GM21447 (cell line): ENCODE measurements around the gene RPL13A.

ENCODE experiments used
- ATAC-seq: cut with Tn5 transposase; IDR thresholded peaks from one replicate; pipeline ENCODE4 v1.9.1; 2021; ENCODE audit not compliant: unreplicated experiment

Gene RPL13A

DNA sequence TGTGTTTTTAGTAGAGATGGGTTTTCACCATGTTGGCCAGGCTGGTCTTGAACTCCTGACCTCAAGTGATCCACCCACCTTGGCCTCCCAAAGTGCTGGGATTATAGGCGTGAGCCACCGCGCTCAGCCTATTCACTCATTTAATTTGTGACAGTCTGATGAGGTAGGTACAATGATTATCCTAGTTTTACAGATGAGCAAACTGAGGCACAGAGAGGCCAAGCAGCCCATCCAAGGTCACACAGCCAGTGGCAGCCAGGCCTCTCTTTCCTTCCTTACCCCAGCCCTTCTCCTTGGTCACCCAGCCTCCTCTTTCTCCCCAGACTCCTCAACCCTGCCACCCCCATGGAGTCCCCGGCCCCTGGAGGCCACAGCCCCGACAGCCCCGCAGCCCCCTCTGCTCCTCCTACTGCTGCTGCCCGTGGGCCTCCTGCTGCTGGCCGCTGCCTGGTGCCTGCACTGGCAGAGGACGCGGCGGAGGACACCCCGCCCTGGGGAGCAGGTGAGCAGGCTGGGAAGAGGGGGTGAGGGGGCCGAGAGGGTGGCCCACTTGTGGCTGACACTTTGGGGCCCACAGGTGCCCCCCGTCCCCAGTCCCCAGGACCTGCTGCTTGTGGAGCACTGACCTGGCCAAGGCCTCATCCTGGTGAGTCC is 7.3 kb upstream of the RPL13A start:
- ATAC-seq, result no peak

- ATAC-seq, result no peak
Measured at GRCh38 chr19:49481020-49481683, 6.3 kb upstream of the RPL13A start.

DNA sequence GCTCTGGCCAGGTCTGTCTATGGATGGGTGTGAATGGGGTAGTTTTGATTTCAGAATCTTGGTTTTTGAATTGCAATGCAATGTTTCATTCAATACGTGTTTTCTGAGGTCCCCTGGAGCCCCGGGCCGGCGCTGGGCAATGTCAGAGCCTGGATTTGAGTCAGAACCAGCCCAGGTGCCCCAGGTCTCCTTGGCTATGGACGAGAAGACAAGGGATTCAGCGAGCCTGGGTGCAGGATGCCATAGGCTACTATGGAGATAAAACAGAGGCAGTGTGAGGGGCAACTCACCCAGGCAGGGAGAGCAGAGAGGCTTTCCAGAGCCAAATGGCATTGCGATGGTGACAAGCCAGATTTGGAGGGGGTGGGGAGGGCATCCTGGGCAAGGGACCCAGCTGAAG is 1.2 kb upstream of the RPL13A start:
- ATAC-seq, result no peak

GRCh38 chr19:49486710-49487276 is 615 bp upstream of the RPL13A start:
- ATAC-seq, result no peak

GRCh38 chr19:49488046-49488862 is 846 bp downstream of the RPL13A start:
- no peak for ATAC-seq

DNA sequence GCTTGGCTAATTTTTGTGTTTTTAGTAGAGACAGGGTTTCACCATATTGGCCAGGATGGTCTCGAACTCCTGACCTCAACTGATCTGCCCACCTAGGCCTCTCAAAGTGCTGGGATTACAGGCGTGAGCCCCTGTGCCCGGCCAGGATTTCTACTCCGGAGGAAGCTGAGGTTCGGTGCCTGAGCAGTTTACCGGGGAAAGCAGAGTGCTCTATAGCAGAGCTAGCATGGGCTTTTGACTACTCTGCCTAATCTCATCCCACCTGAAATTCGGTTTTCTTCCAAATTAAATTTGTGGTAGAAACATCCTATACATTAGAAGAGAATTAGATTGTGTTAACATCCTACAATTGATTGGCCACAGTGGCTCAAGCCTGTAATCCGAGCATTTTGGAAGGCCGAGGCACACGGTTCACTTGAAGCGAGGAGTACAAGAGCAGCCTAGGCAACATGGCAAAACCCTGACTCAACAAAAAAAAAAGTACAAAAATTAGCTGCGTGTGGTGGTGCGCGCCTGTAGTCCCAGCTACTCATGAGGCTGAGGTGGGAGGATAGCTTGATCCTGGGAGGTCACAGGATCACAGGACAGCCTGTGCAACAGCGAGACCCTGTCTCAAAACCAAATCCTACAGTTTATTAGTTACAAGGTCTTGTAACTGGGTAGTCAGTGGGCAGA is 1.6 kb downstream of the RPL13A start:
- no peak for ATAC-seq

- ATAC-seq, result no peak
Measured at GRCh38 chr19:49489601-49490167, 2.3 kb downstream of the RPL13A start.

DNA sequence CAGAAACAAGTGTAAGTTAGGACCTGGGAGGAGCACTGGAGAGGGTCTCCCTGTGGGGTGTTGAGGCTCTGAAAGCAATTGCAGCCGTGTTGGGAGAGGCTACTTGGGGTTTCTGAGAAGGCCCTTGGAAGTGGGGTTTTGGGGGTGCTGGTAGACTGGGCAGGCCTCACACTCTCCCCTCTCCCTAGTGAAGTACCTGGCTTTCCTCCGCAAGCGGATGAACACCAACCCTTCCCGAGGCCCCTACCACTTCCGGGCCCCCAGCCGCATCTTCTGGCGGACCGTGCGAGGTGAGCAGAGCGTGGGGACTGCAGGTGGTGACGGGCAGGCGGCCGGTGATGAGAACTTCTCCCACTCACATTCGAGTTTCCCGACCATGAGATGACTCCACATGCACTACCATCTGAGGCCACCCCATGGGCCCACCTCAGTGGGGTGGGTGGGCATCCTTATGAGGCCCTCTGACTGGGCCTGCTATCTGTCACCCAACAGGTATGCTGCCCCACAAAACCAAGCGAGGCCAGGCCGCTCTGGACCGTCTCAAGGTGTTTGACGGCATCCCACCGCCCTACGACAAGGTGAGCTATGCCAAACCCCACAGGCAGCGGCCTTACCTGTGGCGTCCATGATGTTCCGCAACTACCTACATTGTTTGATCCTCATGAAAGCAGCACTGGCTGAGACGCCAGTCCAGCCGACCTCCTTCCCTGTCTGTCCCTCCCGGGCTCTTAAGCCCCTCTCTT is 3.0 kb downstream of the RPL13A start:
- ATAC-seq, result no peak

DNA sequence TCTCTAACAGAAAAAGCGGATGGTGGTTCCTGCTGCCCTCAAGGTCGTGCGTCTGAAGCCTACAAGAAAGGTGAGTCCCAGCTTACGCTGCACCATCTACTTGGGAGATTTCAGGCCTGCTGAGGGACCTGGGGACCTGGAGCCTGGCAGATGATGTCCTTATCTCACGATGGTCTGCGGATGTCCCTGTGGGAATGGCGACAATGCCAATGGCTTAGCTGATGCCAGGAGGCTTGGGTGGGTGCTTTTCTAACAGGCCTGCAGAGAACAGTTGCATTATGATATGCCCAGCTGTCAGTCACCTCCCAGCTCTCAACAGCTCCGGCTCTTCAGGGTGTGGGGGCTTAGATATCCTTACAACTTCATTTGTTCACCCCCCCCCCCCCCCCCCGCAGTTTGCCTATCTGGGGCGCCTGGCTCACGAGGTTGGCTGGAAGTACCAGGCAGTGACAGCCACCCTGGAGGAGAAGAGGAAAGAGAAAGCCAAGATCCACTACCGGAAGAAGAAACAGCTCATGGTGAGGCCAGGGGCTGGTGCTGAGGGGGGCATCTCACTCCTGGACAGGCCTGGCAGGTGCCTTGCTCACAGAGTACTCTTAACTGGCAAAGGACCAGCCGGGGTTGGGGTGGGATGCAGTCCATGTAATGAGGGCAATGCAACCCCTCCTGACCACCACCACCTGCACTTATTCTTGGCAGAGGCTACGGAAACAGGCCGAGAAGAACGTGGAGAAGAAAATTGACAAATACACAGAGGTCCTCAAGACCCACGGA is 3.8 kb downstream of the RPL13A start:
- no peak for ATAC-seq

DNA sequence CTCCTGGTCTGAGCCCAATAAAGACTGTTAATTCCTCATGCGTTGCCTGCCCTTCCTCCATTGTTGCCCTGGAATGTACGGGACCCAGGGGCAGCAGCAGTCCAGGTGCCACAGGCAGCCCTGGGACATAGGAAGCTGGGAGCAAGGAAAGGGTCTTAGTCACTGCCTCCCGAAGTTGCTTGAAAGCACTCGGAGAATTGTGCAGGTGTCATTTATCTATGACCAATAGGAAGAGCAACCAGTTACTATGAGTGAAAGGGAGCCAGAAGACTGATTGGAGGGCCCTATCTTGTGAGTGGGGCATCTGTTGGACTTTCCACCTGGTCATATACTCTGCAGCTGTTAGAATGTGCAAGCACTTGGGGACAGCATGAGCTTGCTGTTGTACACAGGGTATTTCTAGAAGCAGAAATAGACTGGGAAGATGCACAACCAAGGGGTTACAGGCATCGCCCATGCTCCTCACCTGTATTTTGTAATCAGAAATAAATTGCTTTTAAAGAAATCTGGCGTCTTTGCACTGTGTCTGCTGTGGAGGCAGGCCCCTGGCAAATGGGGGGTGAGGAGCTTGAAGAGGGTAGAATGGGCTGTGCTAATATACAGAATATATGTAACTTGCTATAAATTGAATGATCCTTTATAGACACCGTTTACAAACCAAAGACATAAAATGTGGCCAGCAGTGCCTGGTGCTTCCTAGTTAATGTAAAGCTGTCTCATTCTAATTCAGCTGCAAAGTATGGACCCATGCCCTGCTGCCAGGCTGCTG is 4.6 kb downstream of the RPL13A start:
- no peak for ATAC-seq

DNA sequence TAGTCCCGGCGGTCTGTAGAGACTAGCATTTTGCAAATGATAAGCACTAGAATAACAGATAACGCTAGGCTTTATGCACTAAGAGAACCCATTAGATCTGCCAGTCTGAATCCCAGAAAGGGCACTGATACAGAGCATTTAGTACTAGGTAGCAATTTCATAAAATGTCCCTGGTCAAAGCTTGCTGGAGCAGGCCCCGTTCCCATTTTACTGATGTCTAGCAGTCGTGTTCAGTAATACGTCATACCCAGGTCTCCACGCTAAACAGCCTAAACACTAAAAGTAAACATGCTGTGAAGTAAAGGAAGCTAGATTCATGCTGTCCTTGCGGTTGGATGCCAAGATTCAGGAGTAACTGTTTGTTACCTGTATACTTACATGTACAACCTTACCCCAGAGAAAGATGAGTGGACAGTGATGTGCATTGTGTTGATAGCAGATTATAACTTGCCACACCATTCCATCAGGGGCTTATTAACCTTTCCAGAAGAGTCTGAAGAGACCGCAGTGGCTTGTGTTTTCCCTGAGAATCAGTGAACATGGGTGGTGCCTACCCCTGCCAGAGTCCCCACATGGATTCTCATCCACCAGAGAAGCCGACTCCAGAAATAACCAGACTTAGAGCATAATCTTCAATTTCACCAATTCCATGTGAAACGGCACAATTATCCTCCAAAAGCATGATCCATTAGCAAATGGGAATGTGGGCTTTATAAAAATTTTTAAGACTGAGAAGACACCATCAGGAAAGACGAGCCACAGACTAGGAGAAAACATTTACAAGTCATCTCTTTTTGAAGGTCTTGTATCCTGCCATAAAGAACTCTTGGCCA is 5.4 kb downstream of the RPL13A start:
- ATAC-seq, result no peak

DNA sequence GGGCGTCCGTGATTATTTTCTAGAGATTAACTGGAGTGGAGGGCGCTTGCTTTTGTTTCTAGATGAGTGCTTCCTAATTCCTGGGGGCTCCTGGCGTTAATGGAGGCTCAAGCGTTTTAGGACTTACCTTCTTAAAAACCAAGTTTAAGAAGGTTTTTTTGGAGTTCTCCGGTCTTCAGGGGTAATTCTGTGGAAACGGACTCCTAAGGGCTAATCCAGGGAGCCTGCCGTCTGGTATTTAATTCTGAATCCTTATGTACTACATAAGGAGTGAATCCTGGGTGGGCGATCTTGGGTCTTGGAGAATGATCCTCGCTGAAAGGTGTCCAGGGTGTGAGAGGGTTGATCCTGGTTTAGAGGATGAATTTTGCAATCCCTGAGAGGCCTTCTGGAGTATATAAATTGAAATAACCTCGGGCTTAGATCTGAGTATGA is 9.2 kb downstream of the RPL13A start:
- no peak for ATAC-seq

DNA sequence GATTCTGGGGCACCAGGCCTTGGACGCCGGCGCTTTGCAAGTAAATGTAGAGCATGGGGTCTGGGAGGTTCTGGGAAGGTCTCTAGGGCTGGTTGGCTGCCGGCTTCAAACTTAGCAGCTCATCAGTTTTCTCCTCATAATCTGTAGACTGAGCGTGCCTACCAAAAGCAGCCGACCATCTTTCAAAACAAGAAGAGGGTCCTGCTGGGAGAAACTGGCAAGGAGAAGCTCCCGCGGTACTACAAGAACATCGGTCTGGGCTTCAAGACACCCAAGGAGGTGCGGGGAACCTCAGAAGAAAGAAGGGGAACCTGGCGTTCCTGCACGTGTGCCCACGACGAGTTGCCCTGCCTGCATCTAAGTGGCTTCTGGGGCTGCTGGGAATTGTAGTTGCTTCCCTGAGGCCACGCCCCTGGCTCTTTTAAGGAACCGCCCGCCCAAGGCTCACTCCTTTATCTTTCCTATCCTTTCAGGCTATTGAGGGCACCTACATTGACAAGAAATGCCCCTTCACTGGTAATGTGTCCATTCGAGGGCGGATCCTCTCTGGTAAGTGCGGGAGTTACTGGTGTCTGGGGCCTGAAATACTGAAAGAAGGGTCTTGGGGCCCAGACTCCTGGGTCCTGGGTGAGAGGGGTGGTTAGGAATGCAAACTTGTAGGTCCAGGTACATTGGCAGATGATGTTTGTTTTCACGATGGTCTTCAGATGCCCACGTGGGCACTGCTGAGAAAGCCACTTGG is 9.8 kb downstream of the RPL13A start:
- ATAC-seq, result no peak

DNA sequence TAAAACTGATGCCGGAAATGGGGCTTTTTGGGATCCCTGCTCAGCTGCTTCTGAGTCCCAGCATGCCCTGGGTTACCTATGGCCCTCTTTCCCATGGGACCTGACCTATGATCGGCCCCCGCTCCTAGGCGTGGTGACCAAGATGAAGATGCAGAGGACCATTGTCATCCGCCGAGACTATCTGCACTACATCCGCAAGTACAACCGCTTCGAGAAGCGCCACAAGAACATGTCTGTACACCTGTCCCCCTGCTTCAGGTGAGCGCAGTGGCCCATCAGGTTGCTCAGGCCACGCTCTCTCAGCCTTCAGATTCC is 10.3 kb downstream of the RPL13A start:
- ATAC-seq, result no peak

- ATAC-seq, result no peak
Measured at GRCh38 chr19:49498475-49498874, 11.1 kb downstream of the RPL13A start.

GRCh38 chr19:49499030-49499670 is 11.7 kb downstream of the RPL13A start:
- ATAC-seq, result no peak
